Left cardiac atrium (tissue), 2 donors: Measurements from ENCODE around the gene CCNC. TPM values are rescaled to one million over a fixed set of nuclear protein-coding genes. Genes with fewer than 3 reads are reported as not detected.

ENCODE experiments used
- total RNA-seq, 2 donors: library from RNA; stranded (reverse); fragmentation: NEBNext Ultra II Directional; extraction: Animal tissue kit (Norgen Biotek cat#: 25700); gene quantifications; one replicate each; pipeline ENCODE4 v1.2.1, GENCODE V29; 2021
- donor health status: DM: no; HTN: yes; CAD: no; lungs with severe emphysema.
- donor health status: DM: yes; HTN: yes; CAD: no.

The CCNC gene
- total RNA-seq, 2 donors from 2014 or later, result 20.6 to 28.9 TPM

Other genes starting within 250 kb of the CCNC start
- gene FAXC, start 219.0 kb downstream of the CCNC start, total RNA-seq, result under 1 TPM in 1 of 2 donors, not detected in 1; 0.42 TPM
- gene COQ3, start 174.5 kb downstream of the CCNC start, total RNA-seq, result 10 to 100 TPM; 24.1 to 25.2 TPM
- 10 to 100 TPM; 47.7 to 57.3 TPM for gene PNISR, start 143.4 kb downstream of the CCNC start, total RNA-seq
- 1 to 10 TPM; 9.4 to 9.8 TPM for gene USP45, start 53.2 kb downstream of the CCNC start, total RNA-seq
- gene PRDM13, start 38.2 kb upstream of the CCNC start, total RNA-seq, result not detected